ENCODE data around the gene NRROS.

Gene NRROS

DNA sequence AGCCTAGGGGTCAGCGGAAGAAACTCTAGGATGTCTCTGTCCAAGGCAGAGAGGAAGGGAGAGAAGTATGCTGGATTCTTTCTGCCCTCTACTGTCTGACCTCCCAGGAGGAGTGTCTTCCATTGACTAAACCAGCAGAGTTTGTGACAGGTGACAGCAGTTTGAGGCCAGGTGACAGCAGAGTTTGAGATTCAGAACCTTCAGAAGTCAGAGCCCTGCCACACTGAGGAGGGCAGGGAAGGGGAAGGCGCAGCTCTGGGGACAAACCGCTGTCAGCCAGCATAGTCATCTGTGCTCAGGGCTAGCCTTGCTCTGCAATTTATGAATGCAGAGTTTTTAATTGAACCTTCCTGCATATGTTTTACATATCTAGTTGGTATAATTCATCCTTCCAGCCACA is 12.3 kb downstream of the NRROS start:
- DNase-seq, result no peak

GRCh38 chr3:196652961-196653795 is 13.7 kb downstream of the NRROS start:
- DNase-seq, result no peak

GRCh38 chr3:196654006-196654734 is 14.7 kb downstream of the NRROS start:
- DNase-seq, result no peak

DNA sequence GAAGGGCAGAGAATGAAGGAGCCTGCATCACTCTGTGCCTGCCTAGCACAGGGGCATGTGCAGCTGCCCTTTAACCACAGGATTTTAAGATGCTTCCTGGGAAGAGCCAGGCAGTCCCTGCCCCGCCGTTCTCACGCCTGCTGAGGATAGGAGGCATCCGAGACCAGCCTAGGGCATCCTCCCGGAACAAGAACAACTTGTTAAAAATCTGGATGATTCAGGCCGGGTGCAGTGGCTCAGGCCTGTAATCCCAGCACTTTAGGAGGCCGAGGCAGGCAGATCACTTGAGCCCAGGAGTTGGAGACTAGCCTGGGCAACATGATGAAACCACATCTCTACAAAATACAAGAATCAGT is 15.2 kb downstream of the NRROS start:
- DNase-seq, result no peak

- DNase-seq, result no peak
These were observed 16.0 kb downstream of the NRROS start for GRCh38 chr3:196655496-196655895.

DNA sequence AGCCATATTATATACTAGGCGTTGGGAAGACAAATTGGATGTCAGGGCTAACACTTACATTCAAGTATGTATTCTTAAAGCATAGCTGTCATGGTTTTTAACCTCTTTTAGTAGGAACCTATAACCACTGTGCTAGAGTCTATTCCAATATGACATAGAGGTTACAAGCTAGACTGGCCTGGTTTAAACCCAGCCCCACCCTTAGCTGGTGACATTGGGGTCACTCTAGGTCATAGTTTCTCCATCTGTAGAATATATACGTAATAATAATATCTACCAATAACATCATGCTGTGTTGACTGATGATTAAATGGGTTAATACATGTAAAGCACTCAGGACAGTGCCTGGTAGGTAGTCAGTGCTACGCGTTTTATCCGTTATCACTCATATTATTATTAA is 16.7 kb downstream of the NRROS start:
- no peak for DNase-seq

DNA sequence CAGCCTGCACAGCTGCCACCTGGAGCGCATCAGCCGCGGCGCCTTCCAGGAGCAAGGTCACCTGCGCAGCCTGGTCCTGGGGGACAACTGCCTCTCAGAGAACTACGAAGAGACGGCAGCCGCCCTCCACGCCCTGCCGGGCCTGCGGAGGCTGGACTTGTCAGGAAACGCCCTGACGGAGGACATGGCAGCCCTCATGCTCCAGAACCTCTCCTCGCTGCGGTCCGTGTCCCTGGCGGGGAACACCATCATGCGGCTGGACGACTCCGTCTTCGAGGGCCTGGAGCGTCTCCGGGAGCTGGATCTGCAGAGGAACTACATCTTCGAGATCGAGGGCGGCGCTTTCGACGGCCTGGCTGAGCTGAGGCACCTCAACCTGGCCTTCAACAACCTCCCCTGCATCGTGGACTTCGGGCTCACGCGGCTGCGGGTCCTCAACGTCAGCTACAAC is 20.4 kb downstream of the NRROS start:
- no peak for DNase-seq

DNA sequence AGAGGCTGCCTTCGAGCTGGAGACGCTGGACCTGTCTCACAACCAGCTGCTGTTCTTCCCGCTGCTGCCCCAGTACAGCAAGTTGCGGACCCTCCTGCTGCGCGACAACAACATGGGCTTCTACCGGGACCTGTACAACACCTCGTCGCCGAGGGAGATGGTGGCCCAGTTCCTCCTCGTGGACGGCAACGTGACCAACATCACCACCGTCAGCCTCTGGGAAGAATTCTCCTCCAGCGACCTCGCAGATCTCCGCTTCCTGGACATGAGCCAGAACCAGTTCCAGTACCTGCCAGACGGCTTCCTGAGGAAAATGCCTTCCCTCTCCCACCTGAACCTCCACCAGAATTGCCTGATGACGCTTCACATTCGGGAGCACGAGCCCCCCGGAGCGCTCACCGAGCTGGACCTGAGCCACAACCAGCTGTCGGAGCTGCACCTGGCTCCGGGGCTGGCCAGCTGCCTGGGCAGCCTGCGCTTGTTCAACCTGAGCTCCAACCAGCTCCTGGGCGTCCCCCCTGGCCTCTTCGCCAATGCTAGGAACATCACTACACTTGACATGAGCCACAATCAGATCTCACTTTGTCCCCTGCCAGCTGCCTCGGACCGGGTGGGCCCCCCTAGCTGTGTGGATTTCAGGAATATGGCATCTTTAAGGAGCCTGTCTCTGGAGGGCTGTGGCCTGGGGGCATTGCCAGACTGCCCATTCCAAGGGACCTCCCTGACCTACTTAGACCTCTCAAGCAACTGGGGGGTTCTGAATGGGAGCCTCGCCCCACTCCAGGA is 21.1 kb downstream of the NRROS start:
- peak; percentile 76 for DNase-seq

DNA sequence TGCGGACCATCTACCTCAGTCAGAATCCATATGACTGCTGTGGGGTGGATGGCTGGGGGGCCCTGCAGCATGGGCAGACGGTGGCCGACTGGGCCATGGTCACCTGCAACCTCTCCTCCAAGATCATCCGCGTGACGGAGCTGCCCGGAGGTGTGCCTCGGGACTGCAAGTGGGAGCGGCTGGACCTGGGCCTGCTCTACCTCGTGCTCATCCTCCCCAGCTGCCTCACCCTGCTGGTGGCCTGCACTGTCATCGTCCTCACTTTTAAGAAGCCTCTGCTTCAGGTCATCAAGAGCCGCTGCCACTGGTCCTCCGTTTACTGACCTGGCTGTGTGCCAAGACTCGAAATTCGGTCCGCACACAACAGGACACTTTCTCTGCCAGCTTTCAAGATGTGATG is 21.9 kb downstream of the NRROS start:
- DNase-seq, result no peak

DNA sequence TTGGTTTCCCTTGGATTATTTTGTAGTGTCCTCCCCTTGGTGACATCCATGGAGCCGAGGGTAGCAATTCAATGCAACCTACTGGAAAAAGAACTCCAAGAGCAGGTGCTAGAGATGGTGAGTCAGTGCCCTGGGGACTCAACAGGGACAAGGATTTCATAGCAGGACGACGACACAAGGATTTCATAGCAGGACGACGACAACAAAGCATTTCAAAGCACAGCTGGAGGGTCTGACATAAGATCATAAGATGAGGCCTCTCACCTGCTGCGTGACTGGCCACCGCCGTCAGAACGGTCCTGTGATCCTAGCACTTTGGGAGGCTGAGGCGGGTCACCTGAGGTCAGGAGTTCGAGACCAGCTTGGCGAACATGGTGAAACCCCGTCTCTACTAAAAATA is 22.5 kb downstream of the NRROS start:
- DNase-seq, result peak; percentile 26

- DNase-seq, result no peak
These were observed 23.4 kb downstream of the NRROS start for GRCh38 chr3:196662711-196663571.

DNA sequence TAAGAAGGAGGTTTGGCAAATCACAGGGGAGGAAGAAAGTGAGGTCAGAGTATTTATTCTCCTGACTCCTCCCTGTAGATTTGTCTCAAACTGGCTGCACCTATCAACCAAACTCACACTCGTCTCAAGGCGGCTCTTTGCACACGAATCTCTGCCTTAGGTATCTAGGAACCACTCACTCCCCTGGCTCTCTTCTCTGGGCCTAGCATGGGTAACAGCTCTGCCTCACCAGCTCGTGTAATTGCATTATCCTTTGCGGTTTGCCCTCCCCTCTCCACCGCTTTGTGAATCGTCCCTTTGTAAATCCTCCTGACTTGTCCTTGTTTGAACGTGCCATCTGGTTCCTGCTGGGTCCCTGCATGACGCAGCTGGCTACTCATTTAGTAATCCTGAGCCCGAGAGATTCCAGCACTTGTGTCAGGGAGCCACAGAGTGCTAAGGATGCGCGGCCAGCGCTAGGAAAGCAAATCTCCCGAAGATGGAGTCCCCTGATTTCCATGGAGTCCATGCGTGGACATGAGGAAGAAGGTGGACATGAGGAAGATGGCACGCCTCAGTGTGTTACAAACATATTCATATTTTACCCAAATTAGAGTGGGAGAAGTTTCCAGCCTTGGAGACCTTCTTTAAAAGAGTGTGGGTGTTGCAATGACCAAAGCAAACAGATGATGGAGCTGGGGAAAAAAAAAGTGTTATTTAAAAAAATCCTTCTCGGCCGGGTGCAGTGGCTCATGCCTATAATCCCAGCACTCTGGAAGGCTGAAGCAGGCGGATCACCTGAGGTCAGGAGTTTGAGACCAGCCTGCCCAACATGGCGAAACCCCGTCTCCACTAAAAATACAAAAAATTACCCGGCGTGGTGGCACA is 26.7 kb downstream of the NRROS start:
- peak; percentile 80 for DNase-seq

- no peak for DNase-seq
These were observed 27.7 kb downstream of the NRROS start for GRCh38 chr3:196667056-196667825.

DNA sequence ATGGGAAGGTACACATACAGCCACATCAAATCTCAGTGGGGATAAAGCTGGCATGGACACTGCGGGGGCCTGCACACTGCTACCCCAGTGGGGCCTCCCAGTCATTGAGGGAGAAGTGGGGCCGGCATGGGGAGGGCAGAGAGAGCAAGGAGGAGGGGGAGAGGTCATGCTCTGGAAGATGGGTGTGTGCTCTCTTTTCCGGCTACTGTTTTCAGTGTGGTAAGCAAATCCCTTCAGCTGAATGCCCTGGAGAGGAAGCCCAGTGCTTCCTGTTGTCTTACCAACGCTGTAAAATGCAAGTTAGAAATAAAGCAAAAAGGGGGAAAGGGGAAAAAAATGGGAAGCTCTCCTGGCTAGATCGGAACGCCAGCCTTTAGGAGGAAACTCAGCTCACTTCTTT is 30.8 kb downstream of the NRROS start:
- no peak for DNase-seq

GRCh38 chr3:196673632-196674031 is 34.1 kb downstream of the NRROS start:
- no peak for DNase-seq

- no peak for DNase-seq
These were observed 37.9 kb downstream of the NRROS start for GRCh38 chr3:196677353-196677752.

- DNase-seq, result no peak
These were observed 38.4 kb downstream of the NRROS start for GRCh38 chr3:196677931-196678330.

DNA sequence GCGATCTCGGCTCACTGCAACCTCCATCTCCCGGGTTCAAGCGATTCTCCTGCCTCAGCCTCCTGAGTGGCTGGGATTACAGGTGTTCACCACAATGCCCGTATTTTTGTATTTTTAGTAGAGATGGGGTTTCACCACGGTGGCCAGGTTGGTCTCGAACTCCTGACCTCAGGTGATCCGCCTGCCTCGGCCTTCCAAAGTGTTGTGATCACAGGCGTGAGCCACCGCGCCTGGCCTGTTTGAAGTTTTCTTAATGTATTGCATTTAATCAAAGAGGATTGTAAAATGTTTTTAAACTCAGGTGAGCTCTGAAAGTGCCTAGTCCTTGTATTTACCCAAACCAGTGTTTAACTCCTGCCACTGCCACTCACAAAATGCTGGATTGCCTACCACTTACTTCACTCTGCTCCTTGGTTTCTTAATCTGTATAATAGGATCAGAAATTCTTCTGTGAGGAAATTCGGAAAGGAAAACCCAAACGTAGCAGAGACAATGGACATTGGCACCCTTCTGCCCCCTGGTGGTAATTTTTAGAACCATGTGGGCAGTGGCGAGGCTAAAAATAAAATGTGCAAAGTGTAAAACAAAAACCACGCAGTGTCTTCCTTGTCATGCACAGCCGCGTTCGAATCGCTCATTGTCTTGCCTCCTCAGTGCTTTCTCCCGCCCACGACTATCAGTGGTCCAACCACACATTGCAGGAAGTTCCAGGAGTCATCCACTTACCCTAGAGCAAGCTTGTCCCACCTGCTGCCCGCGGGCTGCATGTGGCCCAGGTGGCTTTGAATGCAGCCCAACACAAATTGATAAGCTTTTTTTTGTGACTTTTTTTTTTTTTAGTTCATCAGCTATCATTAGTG is 45.3 kb downstream of the NRROS start:
- DNase-seq, result peak; percentile 50

- DNase-seq, result no peak
These were observed 46.9 kb downstream of the NRROS start for GRCh38 chr3:196686436-196686835.

DNA sequence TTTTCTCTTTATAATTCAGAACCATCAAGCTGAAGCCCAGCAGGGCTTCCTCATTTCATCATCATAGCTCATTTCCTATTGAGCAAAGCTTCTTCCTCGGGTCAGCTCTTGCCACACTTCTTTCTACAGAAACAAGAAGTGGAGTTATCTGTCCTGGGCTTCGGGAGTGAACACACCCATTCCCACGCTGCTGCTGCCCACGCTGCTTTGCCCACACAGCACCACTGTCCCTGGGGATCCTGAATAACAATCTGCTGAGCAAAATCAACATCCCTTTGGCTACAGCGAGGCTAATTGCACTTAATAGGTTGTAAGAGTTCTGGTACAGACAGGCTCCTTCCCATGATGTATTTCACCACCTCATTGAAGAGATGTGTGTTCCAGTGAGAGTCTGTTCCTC is 48.9 kb downstream of the NRROS start:
- no peak for DNase-seq
